NCI-H510A (cell line): ENCODE results near the gene TGFB2.

Experiments used
- DNase-seq: peaks from one replicate; lab custom pipeline; 2025; lab: John Stamatoyannopoulos, UW

Gene TGFB2

DNA sequence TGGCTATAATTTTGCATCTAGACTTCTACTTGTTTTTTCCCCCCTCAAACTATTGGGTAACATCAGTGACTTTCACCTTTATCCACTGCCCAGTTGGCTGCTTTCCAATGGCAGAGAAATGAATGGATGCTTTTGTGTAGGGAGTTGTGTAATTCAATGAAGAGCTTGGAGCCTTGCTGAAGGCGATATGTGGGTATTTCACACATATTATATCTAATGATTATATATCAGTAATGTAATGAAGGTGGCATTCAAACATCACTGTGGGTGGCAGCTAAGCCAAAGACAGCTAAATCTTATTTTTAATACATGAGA is 81.2 kb downstream of the TGFB2 start:
- DNase-seq, result no peak

- no peak for DNase-seq
Measured at GRCh38 chr1:218429301-218429700, 84.2 kb downstream of the TGFB2 start.

DNA sequence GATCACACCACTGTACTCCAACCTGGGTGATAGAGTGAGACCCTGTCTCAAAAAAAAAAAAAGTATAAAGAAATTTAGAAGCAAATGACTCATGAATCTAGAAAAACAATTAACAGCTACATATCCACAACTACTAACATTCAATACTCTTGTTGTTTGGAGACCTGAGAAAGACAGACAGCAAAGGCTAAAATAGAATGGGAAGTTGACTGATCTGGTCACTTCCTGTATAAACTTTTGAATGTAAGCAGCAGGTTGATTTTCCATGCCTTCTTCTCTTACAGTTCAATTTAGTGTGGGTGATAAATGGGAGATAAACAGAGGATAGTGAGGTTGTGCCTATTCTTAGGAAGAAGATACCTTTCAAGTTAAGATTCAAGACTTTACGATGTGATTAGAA is 85.2 kb downstream of the TGFB2 start:
- no peak for DNase-seq

DNA sequence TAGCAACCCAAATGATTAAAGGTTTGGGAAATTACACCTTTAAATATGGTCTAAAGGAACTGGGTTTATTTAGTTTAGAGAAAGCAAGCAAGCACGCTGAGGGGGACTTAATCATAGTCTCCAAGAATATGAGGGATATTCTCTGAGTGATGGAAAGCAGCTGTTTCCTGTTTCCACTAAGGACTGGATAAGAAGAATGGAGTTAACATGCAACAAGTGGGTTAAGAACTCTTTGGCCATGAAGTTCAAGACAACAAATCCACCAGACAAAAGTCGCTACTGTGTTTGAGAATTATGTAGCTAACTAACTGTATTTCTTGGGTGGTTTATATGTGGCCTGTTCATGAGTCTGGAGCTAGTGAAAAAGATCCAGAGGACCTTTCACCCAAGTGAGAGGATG is 85.7 kb downstream of the TGFB2 start:
- no peak for DNase-seq

DNA sequence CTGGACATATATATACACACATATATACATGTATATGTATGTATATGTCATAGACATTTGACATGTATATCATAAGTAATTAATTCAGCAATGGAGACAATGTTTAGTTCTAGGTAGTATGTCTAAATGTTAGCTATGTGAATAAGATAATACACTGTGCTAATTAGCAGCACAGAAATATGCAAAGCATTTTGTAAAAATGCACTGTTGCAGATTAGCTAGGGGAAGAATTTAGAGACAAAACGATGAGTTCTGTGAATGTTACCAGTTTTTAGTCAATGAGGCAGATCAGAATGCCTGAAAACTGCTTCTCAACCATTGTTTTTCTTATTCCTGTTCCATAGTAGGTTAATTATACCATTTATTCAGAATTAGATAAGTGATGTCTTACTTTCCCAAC is 86.3 kb downstream of the TGFB2 start:
- no peak for DNase-seq

GRCh38 chr1:218433744-218434143 is 88.6 kb downstream of the TGFB2 start:
- no peak for DNase-seq

- DNase-seq, result no peak
Measured at GRCh38 chr1:218435528-218435927, 90.4 kb downstream of the TGFB2 start.

DNA sequence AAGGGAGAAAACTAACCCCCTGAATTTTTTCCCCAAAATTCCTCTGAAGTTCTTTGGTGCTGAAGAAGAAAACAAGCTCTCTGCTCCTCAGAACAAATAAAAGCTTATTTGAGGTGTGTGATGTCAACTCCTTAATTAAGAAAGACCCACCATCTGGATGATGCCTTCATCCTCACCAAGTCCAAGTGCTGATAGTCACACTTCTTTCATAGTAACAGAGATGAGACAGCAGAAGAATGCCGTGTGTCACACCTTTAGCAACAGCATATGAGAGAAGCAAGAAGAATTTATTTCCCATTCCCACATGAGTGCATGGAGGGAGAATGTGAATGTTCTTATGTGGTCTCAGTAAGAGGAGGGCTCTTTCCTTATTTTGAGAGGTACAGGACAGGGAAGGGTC is 91.2 kb downstream of the TGFB2 start:
- DNase-seq, result no peak

DNA sequence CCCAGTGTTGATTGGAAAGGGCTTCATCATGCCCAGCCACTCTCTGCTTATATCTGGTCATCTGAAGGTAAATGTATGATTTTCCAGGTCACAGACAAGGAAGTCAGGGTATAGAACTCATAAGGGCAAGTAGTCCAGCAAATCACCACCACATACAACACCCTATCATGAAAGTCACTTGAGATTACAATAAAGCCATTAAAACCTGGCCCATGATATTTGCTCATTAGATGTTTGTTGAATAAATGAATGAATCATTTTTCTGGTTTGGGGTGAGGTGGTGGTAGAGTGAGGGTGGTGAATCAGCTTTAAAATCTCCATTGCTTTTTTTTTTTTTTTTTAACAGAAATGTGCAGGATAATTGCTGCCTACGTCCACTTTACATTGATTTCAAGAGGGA is 91.9 kb downstream of the TGFB2 start:
- no peak for DNase-seq

- no peak for DNase-seq
Measured at GRCh38 chr1:218439541-218440295, 94.6 kb downstream of the TGFB2 start.

GRCh38 chr1:218443255-218443654 is 98.1 kb downstream of the TGFB2 start:
- no peak for DNase-seq

DNA sequence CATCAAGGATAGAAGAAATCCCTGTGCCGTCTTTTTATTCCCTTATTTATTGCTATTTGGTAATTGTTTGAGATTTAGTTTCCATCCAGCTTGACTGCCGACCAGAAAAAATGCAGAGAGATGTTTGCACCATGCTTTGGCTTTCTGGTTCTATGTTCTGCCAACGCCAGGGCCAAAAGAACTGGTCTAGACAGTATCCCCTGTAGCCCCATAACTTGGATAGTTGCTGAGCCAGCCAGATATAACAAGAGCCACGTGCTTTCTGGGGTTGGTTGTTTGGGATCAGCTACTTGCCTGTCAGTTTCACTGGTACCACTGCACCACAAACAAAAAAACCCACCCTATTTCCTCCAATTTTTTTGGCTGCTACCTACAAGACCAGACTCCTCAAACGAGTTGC is 99.0 kb downstream of the TGFB2 start:
- no peak for DNase-seq

- no peak for DNase-seq
Measured at GRCh38 chr1:218444588-218444987, 99.5 kb downstream of the TGFB2 start.

DNA sequence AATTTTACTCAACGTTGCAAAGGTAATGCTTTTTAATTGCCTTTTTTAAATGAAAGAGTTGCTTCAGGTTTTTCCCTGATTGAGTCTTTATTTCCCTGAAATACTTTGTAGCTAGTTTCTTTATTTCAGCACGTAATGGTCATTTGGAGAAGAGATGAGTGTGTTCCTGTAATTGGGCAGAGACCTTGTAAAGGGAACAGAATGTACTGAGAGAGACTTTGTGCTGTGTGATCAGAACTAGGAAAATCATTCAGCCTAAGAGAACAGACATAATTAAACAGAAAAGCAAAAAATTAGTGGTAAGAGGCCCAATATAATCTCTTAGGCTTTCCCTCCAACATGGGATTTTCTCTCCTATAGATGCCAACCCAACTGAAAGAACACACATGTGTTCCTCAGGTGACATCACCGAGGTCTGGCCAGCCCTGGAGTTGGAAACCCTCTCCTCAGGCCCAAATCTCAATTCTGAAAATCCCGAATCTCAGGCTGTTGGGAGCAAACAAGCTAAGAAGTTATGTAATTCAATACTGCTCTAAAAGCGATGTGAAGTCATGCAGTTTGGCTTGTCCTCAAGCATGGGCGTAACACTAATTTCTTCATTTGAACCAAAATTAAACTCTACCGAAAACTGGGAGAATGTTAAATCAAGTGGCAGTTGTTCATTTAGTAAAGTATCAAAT is 102.0 kb downstream of the TGFB2 start:
- DNase-seq, result no peak

DNA sequence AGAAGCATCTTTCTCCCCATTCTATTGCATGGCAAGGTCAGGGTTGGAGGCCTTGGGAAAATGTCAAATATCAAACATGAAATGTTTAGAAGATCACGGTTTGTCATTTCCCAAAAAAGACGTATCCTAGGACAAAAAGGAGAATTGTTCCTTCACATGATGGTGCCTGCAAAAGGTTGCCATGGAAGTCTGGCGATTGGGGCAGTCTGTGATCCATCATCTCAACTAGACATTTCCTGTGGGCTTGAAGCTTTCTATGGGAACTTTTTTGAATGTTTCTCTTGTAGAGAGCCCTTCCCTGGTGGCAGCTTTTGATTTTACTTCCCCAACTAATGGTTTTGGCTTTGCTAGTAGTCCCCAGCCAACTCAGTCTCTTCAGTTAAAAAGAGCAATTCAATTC is 106.3 kb downstream of the TGFB2 start:
- no peak for DNase-seq

- no peak for DNase-seq
Measured at GRCh38 chr1:218454700-218455282, 109.7 kb downstream of the TGFB2 start.

DNA sequence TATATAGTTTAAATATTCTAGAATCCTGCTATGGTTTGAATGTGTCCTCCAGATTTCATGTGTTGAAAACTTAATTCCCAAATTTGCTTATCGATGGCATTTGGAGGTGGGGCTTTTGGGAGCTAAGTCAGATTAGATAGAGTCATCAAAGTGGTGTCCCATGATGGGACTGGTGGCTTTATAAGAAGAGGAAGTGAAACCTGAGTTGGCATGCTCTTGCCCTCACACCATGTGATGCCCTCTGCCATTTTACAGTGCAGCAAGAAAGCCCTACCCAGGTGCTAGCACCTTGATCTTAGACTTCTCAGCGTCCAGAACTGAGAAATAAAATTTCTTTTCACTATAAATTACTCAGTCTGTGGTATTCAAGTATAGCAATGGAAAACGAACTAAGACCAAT is 111.3 kb downstream of the TGFB2 start:
- no peak for DNase-seq

GRCh38 chr1:218459450-218459849 is 114.3 kb downstream of the TGFB2 start:
- DNase-seq, result no peak

GRCh38 chr1:218459878-218460711 is 115.0 kb downstream of the TGFB2 start:
- no peak for DNase-seq

DNA sequence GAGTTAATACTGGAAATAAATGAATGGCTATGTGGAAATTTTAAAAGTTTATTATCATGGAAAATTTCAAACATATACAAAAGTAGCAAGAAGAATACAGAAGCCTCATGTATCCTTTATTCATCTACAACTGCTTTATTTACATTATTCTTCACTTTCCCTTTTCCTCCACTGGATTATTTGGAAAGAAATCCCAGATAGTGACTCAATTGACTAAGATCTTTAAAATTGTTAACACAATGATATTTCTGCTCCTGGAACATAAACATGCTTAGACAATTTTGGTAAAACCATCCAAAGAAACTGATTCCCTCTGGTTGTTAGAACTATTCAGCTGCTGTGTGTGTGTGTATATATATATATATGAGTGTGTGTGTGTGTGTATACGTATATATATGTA is 116.2 kb downstream of the TGFB2 start:
- no peak for DNase-seq

DNA sequence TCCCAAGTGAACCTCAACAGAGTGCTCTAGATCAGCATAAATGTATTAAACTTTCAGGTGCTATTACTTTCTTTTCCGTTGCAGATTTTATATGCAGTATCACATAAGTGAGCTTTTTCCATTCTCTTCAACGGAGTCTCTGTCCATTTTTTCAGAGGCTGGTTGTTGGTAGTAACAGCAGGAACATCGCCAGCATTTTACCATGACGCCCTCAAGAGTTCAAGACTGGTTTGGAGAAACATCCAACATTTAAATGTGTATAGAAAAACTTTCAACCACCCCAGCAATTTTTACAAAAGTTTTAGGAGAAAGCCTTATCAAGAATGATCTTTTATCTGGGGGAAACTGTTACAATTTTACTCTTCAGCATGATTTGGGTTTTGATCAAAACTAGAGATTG is 117.0 kb downstream of the TGFB2 start:
- DNase-seq, result no peak

- no peak for DNase-seq
Measured at GRCh38 chr1:218462587-218462986, 117.5 kb downstream of the TGFB2 start.
